Osteoblast (primary cell): ENCODE results near the gene VEGFA. TPM values are rescaled to one million over a fixed set of nuclear protein-coding genes. Genes with fewer than 3 reads are reported as not detected.

Source experiments
- DNase-seq: peaks from one replicate; pipeline ENCODE4 v3.0.0; 2011; ENCODE audit warnings: low spot score, mixed read lengths; ENCODE audit not compliant: insufficient read length; ENCODE audit errors: missing footprints
- H2AFZ ChIP-seq: 2 replicates; pipeline ENCODE4 v1.6.0; 2011; ENCODE audit warnings: mild to moderate bottlenecking, low read length
- H3K27ac ChIP-seq: 2 replicates; pipeline ENCODE4 v1.5.1; 2011; ENCODE audit warnings: mild to moderate bottlenecking, low read depth, low read length, moderate library complexity
- H3K27me3 ChIP-seq: 2 replicates; pipeline ENCODE4 v1.6.0; 2012; ENCODE audit warnings: mild to moderate bottlenecking, control low read depth, inconsistent platforms, low read length, moderate library complexity; ENCODE audit not compliant: insufficient read depth
- H3K36me3 ChIP-seq: 2 replicates; pipeline ENCODE4 v1.5.1; 2011; ENCODE audit warnings: mild to moderate bottlenecking, low read length, control low read depth, moderate library complexity; ENCODE audit not compliant: insufficient read depth
- H3K4me1 ChIP-seq: 2 replicates; pipeline ENCODE4 v1.5.1; 2011; ENCODE audit warnings: mild to moderate bottlenecking, low read length, control low read depth, moderate library complexity; ENCODE audit not compliant: insufficient read depth
- H3K4me2 ChIP-seq: 2 replicates; pipeline ENCODE4 v1.6.0; 2011; ENCODE audit warnings: mild to moderate bottlenecking, low read length; ENCODE audit not compliant: insufficient read depth
- H3K4me3 ChIP-seq: fragments of 200-600 bp; sonication (generic); 3 replicates; pipeline ENCODE4 v1.5.1; 2012; ENCODE audit warnings: mild to moderate bottlenecking, low read length, inconsistent platforms; ENCODE audit not compliant: insufficient read depth
- H3K79me2 ChIP-seq: 2 replicates; pipeline ENCODE4 v1.6.0; 2012; ENCODE audit warnings: mild to moderate bottlenecking, low read length, control low read depth, inconsistent platforms; ENCODE audit not compliant: insufficient read depth
- H3K9me3 ChIP-seq: 2 replicates; pipeline ENCODE4 v1.5.1; 2011; ENCODE audit warnings: low read depth, low read length, control low read depth
- H4K20me1 ChIP-seq: 2 replicates; pipeline ENCODE4 v1.6.0; 2012; ENCODE audit warnings: mild to moderate bottlenecking, low read length, control low read depth; ENCODE audit not compliant: insufficient read depth
- total RNA-seq: library from RNA; depleted of rRNA; stranded (reverse); fragments of >200 nt; gene quantifications from 2 replicates; pipeline ENCODE4 v1.2.3, GENCODE V29; 2012
- TF ChIP-seq, protein P1 (sequence below): IDR thresholded peaks from 2 replicates; pipeline ENCODE4 v1.5.1; 2011; ENCODE audit warnings: mild to moderate bottlenecking, low read depth, low read length, moderate library complexity; ENCODE audit errors: extremely low read depth

The VEGFA gene
- total RNA-seq, 1 donor: 193 TPM

DNA sequence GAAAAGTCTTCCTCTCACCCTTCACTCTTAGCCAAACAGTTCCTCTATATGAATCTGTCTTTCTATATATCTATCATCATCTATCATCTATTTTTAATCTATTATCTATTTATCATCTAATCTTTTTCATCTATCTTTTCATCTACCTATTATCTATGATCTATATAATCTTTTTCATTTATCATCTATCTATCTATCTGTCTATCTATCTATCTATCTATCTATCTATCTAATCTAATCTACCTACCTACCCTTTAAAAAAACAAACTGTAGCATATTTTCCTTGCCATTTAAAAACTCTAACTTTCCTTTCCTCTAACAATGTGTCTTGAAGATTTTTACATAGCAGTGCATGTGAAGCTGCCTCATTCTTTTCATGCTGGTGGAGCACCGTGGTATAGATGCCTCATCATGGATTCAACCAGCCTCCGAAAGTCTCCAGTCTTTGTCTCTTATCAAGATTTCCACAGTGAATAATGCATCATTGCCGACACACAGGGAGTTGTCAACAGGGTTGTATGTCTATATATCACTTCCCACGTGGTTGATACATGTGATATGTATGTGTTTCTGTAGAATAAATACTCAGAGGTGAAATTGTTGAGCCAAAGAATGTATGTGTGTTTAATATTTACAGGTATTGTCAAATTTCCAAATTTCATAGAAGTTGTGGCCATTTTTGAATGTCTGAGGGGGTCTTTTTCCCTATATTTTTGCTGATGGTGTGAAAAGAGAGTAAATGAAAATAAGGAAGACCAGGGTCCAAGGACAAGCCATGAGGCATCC is 51.3 kb downstream of the VEGFA start:
- Histone ChIP-seq H3K27ac (no peak overlapping the region), H3K4me1 (no peaks in the 10 kb centered on the region), H4K20me1 (no peaks in the 10 kb centered on the region), H2AFZ (no peak overlapping the region), H3K79me2 (no peaks in the 10 kb centered on the region), H3K4me2 (no peak overlapping the region), H3K9me3 (no peaks in the 10 kb centered on the region), H3K36me3 (no peaks in the 10 kb centered on the region), H3K4me3 (no peak overlapping the region), H3K27me3 (peaks cover 12% of the 10 kb centered on the region)
- TF ChIP-seq, protein P1, sequence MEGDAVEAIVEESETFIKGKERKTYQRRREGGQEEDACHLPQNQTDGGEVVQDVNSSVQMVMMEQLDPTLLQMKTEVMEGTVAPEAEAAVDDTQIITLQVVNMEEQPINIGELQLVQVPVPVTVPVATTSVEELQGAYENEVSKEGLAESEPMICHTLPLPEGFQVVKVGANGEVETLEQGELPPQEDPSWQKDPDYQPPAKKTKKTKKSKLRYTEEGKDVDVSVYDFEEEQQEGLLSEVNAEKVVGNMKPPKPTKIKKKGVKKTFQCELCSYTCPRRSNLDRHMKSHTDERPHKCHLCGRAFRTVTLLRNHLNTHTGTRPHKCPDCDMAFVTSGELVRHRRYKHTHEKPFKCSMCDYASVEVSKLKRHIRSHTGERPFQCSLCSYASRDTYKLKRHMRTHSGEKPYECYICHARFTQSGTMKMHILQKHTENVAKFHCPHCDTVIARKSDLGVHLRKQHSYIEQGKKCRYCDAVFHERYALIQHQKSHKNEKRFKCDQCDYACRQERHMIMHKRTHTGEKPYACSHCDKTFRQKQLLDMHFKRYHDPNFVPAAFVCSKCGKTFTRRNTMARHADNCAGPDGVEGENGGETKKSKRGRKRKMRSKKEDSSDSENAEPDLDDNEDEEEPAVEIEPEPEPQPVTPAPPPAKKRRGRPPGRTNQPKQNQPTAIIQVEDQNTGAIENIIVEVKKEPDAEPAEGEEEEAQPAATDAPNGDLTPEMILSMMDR: no peak
- DNase-seq: no peak

DNA sequence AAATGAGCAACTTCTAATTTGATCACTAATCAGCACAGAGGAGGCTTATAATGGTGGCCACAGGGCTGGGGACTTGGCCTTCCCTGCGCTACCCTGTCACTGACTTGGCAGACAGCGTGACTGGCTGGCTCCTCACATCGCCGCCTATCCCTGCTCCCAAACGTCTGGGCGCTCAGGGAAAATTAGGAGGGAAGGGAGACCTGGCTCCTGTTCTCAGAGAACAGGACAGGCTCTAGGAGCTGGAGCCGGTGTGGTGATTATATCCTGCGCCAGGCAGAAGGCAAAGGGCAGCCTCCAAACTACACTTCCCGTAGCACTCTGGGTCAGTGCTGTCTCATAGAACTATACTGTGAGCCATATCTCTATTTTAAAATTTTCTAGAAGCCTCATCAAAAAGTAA is 53.4 kb downstream of the VEGFA start:
- H3K79me2 ChIP-seq: no peaks in the 10 kb centered on the region
- no peak overlapping the region for H3K4me2 ChIP-seq
- no peaks in the 10 kb centered on the region for H3K36me3 ChIP-seq
- DNase-seq: no peak
- TF ChIP-seq, protein P1: no peak
- peaks cover 12% of the 10 kb centered on the region for H3K27me3 ChIP-seq
- H3K4me3 ChIP-seq: no peak overlapping the region
- no peak overlapping the region for H2AFZ ChIP-seq
- H4K20me1 ChIP-seq: no peaks in the 10 kb centered on the region
- no peak overlapping the region for H3K27ac ChIP-seq
- H3K4me1 ChIP-seq: no peaks in the 10 kb centered on the region
- H3K9me3 ChIP-seq: no peaks in the 10 kb centered on the region

DNA sequence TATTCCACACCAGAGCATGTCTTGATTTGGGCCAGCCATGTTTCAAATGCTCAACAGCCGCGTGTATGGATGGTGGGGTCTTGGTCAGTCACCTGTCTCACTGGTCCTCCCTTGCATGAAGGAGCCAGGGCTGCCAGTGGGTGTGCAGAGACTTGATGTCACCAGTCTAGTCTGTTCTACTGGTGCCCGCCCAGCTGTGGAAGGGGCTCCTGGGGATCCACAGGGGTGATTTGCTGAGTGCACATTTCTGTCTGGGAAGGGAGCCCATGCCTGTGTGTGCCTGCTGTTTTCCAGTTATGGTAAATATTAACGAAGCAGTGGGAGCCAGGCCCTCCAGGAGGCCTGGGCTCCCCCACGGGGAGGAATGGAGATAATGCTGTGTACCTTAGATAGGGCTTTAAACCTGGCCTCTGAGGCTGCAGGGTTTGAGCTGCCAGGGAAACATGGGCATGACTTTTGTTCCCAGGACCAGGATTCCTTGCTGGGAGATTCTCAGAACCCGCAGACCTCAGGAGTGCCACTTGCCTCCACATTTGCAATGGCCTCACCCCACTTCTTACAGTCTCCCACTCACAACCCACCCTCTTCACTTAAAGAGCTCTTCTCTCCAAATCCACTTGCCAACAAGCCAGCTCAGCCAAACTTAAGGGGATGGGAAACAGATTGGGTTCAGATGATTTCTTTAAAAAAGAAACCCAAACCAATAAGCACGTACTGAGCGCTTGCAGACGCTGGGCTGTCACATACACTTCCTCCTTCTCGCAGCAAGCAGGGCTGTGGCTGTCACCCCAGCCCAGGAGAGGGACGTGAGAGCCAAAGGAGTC is 54.1 kb downstream of the VEGFA start:
- Histone ChIP-seq H3K36me3 (no peaks in the 10 kb centered on the region), H3K4me1 (no peaks in the 10 kb centered on the region), H3K27me3 (peaks cover 12% of the 10 kb centered on the region), H4K20me1 (no peaks in the 10 kb centered on the region), H2AFZ (peak overlapping the region; percentile 43), H3K27ac (no peak overlapping the region), H3K4me2 (no peak overlapping the region), H3K9me3 (no peaks in the 10 kb centered on the region), H3K4me3 (no peak overlapping the region), H3K79me2 (no peaks in the 10 kb centered on the region)
- TF ChIP-seq, protein P1: no peak
- no peak for DNase-seq

DNA sequence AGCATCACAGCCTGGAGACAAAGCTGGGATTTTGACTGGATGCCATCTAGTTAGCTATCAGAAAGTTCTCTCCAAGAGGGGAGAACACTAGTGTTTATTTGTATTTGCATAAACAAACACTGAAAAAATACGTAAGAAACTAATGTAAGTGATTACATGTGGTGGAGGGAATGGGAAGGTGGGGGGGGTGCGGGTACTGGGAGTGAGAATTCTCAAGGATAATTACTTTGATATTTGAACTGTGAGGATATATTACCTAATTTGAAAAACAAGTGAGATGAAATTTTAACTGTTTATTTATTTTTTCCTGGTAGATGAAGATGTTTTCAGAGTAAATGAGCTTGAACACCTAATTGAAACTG is 54.7 kb downstream of the VEGFA start:
- Histone ChIP-seq H3K9me3 (no peaks in the 10 kb centered on the region), H3K27me3 (peaks cover 12% of the 10 kb centered on the region), H2AFZ (peak overlapping the region; percentile 43), H3K27ac (no peak overlapping the region), H3K4me1 (no peaks in the 10 kb centered on the region), H3K36me3 (no peaks in the 10 kb centered on the region), H3K4me2 (no peak overlapping the region), H3K79me2 (no peaks in the 10 kb centered on the region), H3K4me3 (no peak overlapping the region), H4K20me1 (no peaks in the 10 kb centered on the region)
- DNase-seq: no peak
- TF ChIP-seq, protein P1: no peak
